ENCODE results near the gene WDR72. TPM values are rescaled to one million over a fixed set of nuclear protein-coding genes. Genes with fewer than 3 reads are reported as not detected.

Gene WDR72
- total and polyA plus RNA-seq, 4 donors: 6.1 to 55.4 (median 17.0) TPM

- Histone ChIP-seq H3K4me1 (ENCODE audit: control insufficient read depth in 4 of 4, insufficient read depth in 4 of 4, low read length in 3 of 4) (no peaks in the 10 kb centered on the region), H3K9me3 (ENCODE audit: control insufficient read depth in 4 of 4, low read length in 3 of 4) (no peaks in the 10 kb centered on the region), H3K36me3 (ENCODE audit: control insufficient read depth in 4 of 4, insufficient read depth in 3 of 4, low read depth in 1 of 4, low read length in 3 of 4) (peaks cover 0 to 3% (median 1%) of the 10 kb centered on the region in 4 donors), H3K27me3 (ENCODE audit: control insufficient read depth in 4 of 4, insufficient read depth in 4 of 4, low read length in 3 of 4) (no peaks in the 10 kb centered on the region), H3K27ac (ENCODE audit: low read depth in 1 of 2, low read length in 2 of 2) (no peak overlapping the region), H3K4me3 (ENCODE audit: low read depth in 1 of 3, low read length in 3 of 3) (no peak overlapping the region), H3K9ac (ENCODE audit: low read depth in 1 of 2, low read length in 2 of 2) (no peak overlapping the region)
- no peak for DNase-seq (ENCODE audit: low spot score)
- TF ChIP-seq ZBTB33 (IDR thresholded peaks at IDR 0.05): no peak
- no peak for TF ChIP-seq FOXA1 (IDR thresholded peaks at IDR 0.05)
- WGBS: 81% methylated on average over 3 of the region's 3 CpGs
These were observed 228.7 kb downstream of the WDR72 start for GRCh38 chr15:53530761-53531160.

GRCh38 chr15:53527996-53528395, 231.5 kb downstream of the WDR72 start:
- no peak overlapping the region for H3K9ac ChIP-seq (ENCODE audit: low read depth in 1 of 2, low read length in 2 of 2)
- no peak overlapping the region for H3K4me3 ChIP-seq (ENCODE audit: low read depth in 1 of 3, low read length in 3 of 3)
- TF ChIP-seq NR2F2 (IDR thresholded peaks at IDR 0.05): no peak
- no peak for TF ChIP-seq FOXA1 (IDR thresholded peaks at IDR 0.05)
- TF ChIP-seq MAX (IDR thresholded peaks at IDR 0.05): no peak
- TF ChIP-seq HNF4A (conservative IDR thresholded peaks at IDR 0.05): no peak
- no peak for TF ChIP-seq FOXA2 (IDR thresholded peaks at IDR 0.05)
- TF ChIP-seq SP1 (IDR thresholded peaks at IDR 0.05): no peak
- no peak for TF ChIP-seq RAD21 (IDR thresholded peaks at IDR 0.05)
- no peak for TF ChIP-seq RXRA (IDR thresholded peaks at IDR 0.05)
- TF ChIP-seq REST (IDR thresholded peaks at IDR 0.05): no peak
- no peak for TF ChIP-seq EGR1 (IDR thresholded peaks at IDR 0.05; ENCODE audit: low read depth in 2 of 2)
- TF ChIP-seq ATF3 (IDR thresholded peaks at IDR 0.05): no peak
- TF ChIP-seq ZBTB33 (IDR thresholded peaks at IDR 0.05): no peak
- TF ChIP-seq JUND (IDR thresholded peaks at IDR 0.05): no peak
- no peak for TF ChIP-seq GABPA (IDR thresholded peaks at IDR 0.05 in 1 of 2, conservative IDR thresholded peaks at IDR 0.05 in 1 of 2)
- no peak for TF ChIP-seq TAF1 (conservative IDR thresholded peaks at IDR 0.05)
- no peak for TF ChIP-seq YY1 (IDR thresholded peaks at IDR 0.05)
- TF ChIP-seq CTCF (IDR thresholded peaks at IDR 0.05; ENCODE audit: low read depth, low read length, missing input control): no peak
- no peak for TF ChIP-seq HNF4G (IDR thresholded peaks at IDR 0.05)
- H3K27ac ChIP-seq (ENCODE audit: low read depth in 1 of 2, low read length in 2 of 2): no peak overlapping the region
- H3K36me3 ChIP-seq (ENCODE audit: control insufficient read depth in 4 of 4, insufficient read depth in 3 of 4, low read depth in 1 of 4, low read length in 3 of 4): peaks cover 0 to 6% (median 3%) of the 10 kb centered on the region in 4 donors
- no peaks in the 10 kb centered on the region for H3K4me1 ChIP-seq (ENCODE audit: control insufficient read depth in 4 of 4, insufficient read depth in 4 of 4, low read length in 3 of 4)
- H3K27me3 ChIP-seq (ENCODE audit: control insufficient read depth in 4 of 4, insufficient read depth in 4 of 4, low read length in 3 of 4): no peaks in the 10 kb centered on the region
- H3K9me3 ChIP-seq (ENCODE audit: control insufficient read depth in 4 of 4, low read length in 3 of 4): no peaks in the 10 kb centered on the region
- no peak for DNase-seq (ENCODE audit: low spot score)

Data from liver (tissue), 9 donors.